H9 (cell line): ENCODE data around the gene CD81. TPM values are rescaled to one million over a fixed set of nuclear protein-coding genes. Genes with fewer than 3 reads are reported as not detected.

ENCODE experiments used
- DNase-seq: peaks from one replicate; pipeline ENCODE4 v3.0.0-alpha.2; 2017
- H2AFZ ChIP-seq: one replicate; pipeline ENCODE4 v1.6.1; 2013; ENCODE audit warnings: mild to moderate bottlenecking, low read length, control low read depth, moderate library complexity
- H2AK5ac ChIP-seq: 2 replicates; pipeline ENCODE4 v1.6.1; 2013; ENCODE audit warnings: low read length, control low read depth, mixed read lengths; ENCODE audit not compliant: insufficient read length
- H2BK120ac ChIP-seq: one replicate; pipeline ENCODE4 v1.6.1; 2013; ENCODE audit warnings: low read depth, mild to moderate bottlenecking, low read length, control low read depth, inconsistent platforms; ENCODE audit not compliant: poor library complexity, severe bottlenecking
- H2BK12ac ChIP-seq: 2 replicates; pipeline ENCODE4 v1.6.1; 2013; ENCODE audit warnings: low read length, control low read depth, mixed read lengths, low read depth; ENCODE audit not compliant: insufficient read length
- H2BK15ac ChIP-seq: 2 replicates; pipeline ENCODE4 v1.6.1; 2013; ENCODE audit warnings: low read depth, low read length, control low read depth
- H2BK20ac ChIP-seq: one replicate; pipeline ENCODE4 v1.6.1; 2013; ENCODE audit warnings: low read depth, mild to moderate bottlenecking, low read length, control low read depth, inconsistent platforms; ENCODE audit not compliant: poor library complexity, severe bottlenecking
- H2BK5ac ChIP-seq: 2 replicates; pipeline ENCODE4 v1.6.1; 2013; ENCODE audit warnings: low read length, control low read depth, mixed read lengths; ENCODE audit not compliant: insufficient read length
- H3K14ac ChIP-seq: 2 replicates; pipeline ENCODE4 v1.6.1; 2013; ENCODE audit warnings: low read length, control low read depth; ENCODE audit not compliant: insufficient read depth
- H3K18ac ChIP-seq: 2 replicates; pipeline ENCODE4 v1.6.1; 2013; ENCODE audit warnings: low read depth, mild to moderate bottlenecking, mixed read lengths, low read length, control low read depth; ENCODE audit not compliant: insufficient read length
- H3K23ac ChIP-seq: 2 replicates; pipeline ENCODE4 v1.6.1; 2013; ENCODE audit warnings: low read length, control low read depth, mixed read lengths, low read depth; ENCODE audit not compliant: insufficient read length
- H3K23me2 ChIP-seq: 2 replicates; pipeline ENCODE4 v1.6.1; 2013; ENCODE audit warnings: low read depth, mild to moderate bottlenecking, mixed read lengths, low read length, control low read depth; ENCODE audit not compliant: insufficient read length, poor library complexity, severe bottlenecking
- H3K27ac ChIP-seq: 2 replicates; pipeline ENCODE4 v1.5.1; 2013; ENCODE audit warnings: low read length, control low read depth, mixed read lengths, low read depth; ENCODE audit not compliant: insufficient read length
- H3K27me3 ChIP-seq: 2 replicates; pipeline ENCODE4 v1.6.1; 2013; ENCODE audit warnings: low read length, control low read depth, inconsistent platforms; ENCODE audit not compliant: insufficient read depth
- H3K4ac ChIP-seq: 2 replicates; pipeline ENCODE4 v1.6.1; 2013; ENCODE audit warnings: low read depth, mild to moderate bottlenecking, control low read depth, inconsistent platforms, low read length, moderate library complexity
- H3K4me1 ChIP-seq: 2 replicates; pipeline ENCODE4 v1.6.1; 2013; ENCODE audit warnings: low read length, control low read depth, inconsistent platforms; ENCODE audit not compliant: insufficient read depth
- H3K4me2 ChIP-seq: 2 replicates; pipeline ENCODE4 v1.6.1; 2013; ENCODE audit warnings: low read length, control low read depth, mixed read lengths; ENCODE audit not compliant: insufficient read length, insufficient read depth
- H3K56ac ChIP-seq: 2 replicates; pipeline ENCODE4 v1.6.1; 2013; ENCODE audit warnings: low read depth, mild to moderate bottlenecking, mixed read lengths, low read length, control low read depth; ENCODE audit not compliant: insufficient read length
- H3K79me1 ChIP-seq: 2 replicates; pipeline ENCODE4 v1.6.1; 2013; ENCODE audit warnings: low read depth, mild to moderate bottlenecking, moderate library complexity, low read length, control low read depth, inconsistent platforms; ENCODE audit not compliant: insufficient read depth, poor library complexity, severe bottlenecking
- H3K79me2 ChIP-seq: 2 replicates; pipeline ENCODE4 v1.6.1; 2013; ENCODE audit warnings: low read length, control low read depth, inconsistent platforms; ENCODE audit not compliant: insufficient read depth
- H3K9ac ChIP-seq: 2 replicates; pipeline ENCODE4 v1.6.1; 2013; ENCODE audit warnings: low read length, control low read depth, mixed read lengths; ENCODE audit not compliant: insufficient read length; ENCODE audit errors: extremely low read depth
- H3K9me3 ChIP-seq: one replicate; pipeline ENCODE4 v1.6.1; 2013; ENCODE audit warnings: low read depth, low read length, inconsistent platforms; ENCODE audit not compliant: control insufficient read depth
- H3T11ph ChIP-seq: one replicate; pipeline ENCODE4 v1.6.1; 2013; ENCODE audit warnings: mild to moderate bottlenecking, low read length, control low read depth, inconsistent platforms
- H4K20me1 ChIP-seq: one replicate; pipeline ENCODE4 v1.6.1; 2013; ENCODE audit not compliant: control insufficient read depth, insufficient read length, insufficient read depth
- H4K5ac ChIP-seq: 2 replicates; pipeline ENCODE4 v1.6.1; 2013; ENCODE audit warnings: low read depth, mild to moderate bottlenecking, mixed read lengths, low read length, control low read depth; ENCODE audit not compliant: insufficient read length
- H4K8ac ChIP-seq: replicated peaks from 2 replicates; pipeline ENCODE4 v1.6.1; 2013; ENCODE audit warnings: low read length, control low read depth, mixed read lengths, low read depth; ENCODE audit not compliant: insufficient read length
- H4K91ac ChIP-seq: 2 replicates; pipeline ENCODE4 v1.6.1; 2013; ENCODE audit warnings: low read depth, mild to moderate bottlenecking, moderate library complexity, mixed read lengths, low read length, control low read depth; ENCODE audit not compliant: insufficient read length
- H3K27ac Mint-ChIP-seq, 3 experiments: 2 replicates in 2 of 3; 3 replicates in 1 of 3; pipeline ENCODE4 v1.8.0; 2020 to 2021; ENCODE audit warnings: mixed read lengths in 3 of 3, mild to moderate bottlenecking in 1 of 3, moderate library complexity in 1 of 3
- H3K27me3 Mint-ChIP-seq: 2 replicates; pipeline ENCODE4 v1.8.0; 2021; ENCODE audit warnings: low read depth, mild to moderate bottlenecking, moderate library complexity, mixed read lengths
- H3K36me3 Mint-ChIP-seq, 3 experiments: 2 replicates in 2 of 3; 3 replicates in 1 of 3; pipeline ENCODE4 v1.8.0; 2020 to 2021; ENCODE audit warnings: low read depth in 3 of 3, mixed read lengths in 3 of 3; ENCODE audit not compliant: insufficient read depth in 1 of 3
- H3K4me1 Mint-ChIP-seq, 2 experiments: 2 replicates each; pipeline ENCODE4 v1.8.0; 2020; ENCODE audit warnings: mixed read lengths in 2 of 2
- H3K4me3 Mint-ChIP-seq, 2 experiments: 2 replicates in 1 of 2; 3 replicates in 1 of 2; pipeline ENCODE4 v1.8.0; 2020 to 2021; ENCODE audit warnings: mild to moderate bottlenecking in 2 of 2, mixed read lengths in 2 of 2, moderate library complexity in 1 of 2
- H3K9me3 Mint-ChIP-seq, 2 experiments: 2 replicates in 1 of 2; 3 replicates in 1 of 2; pipeline ENCODE4 v1.8.0; 2020; ENCODE audit warnings: mild to moderate bottlenecking in 2 of 2, mixed read lengths in 2 of 2, moderate library complexity in 1 of 2
- WGBS: extraction: QIAGEN DNeasy Blood & Tissue Kit; methylation state at CpG from one replicate; pipeline ENCODE4 v1.1.7; 2013; ENCODE audit warnings: missing lambda C conversion rate, low lambda C conversion rate, mixed read lengths; ENCODE audit not compliant: insufficient read length; ENCODE audit errors: extremely low coverage; 5-methylcytosine and 5-hydroxymethylcytosine counted together
- total RNA-seq: library from RNA; stranded (reverse); gene quantifications from 2 replicates; pipeline ENCODE4 v1.2.1, GENCODE V29; 2021
- TF ChIP-seq, protein P1 (sequence below): fragments of 200-600 bp; sonication (generic); conservative IDR thresholded peaks from 3 replicates; pipeline ENCODE4 v1.8.0; 2021; ENCODE audit warnings: antibody characterized with exemption, mild to moderate bottlenecking

Gene CD81
- total RNA-seq, 1 experiment from 2014 or later: 246 TPM

DNA sequence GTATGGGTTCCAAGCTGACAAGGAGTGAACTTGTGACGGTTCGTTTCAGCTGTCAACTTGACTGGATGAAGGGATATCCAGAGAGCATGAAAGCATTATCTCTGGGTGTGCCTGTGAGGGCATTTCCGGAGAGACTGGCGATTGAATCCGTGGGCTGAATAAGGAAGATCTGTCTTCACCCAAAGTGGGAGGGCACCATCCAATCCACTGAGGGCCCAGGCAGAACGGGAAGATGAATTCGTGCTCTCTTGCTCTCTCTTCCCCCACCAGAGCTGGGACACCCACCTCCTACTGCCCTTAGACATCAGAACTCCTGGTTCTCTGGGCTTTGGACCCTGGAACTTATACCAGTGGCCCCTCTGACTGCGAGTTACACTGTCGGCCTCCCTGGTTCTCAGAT lies 15.5 kb upstream of the CD81 start:
- Histone ChIP-seq H3K27ac (no peak overlapping the region), H4K20me1 (no peaks in the 10 kb centered on the region), H2BK120ac (no peak overlapping the region), H2BK15ac (no peak overlapping the region), H3K18ac (no peak overlapping the region), H3K4ac (no peak overlapping the region), H3K56ac (no peak overlapping the region), H3K4me1 (no peaks in the 10 kb centered on the region), H2AK5ac (no peak overlapping the region), H3K79me1 (no peaks in the 10 kb centered on the region), H2AFZ (no peak overlapping the region), H3K23ac (no peak overlapping the region), H3K79me2 (no peaks in the 10 kb centered on the region), H2BK12ac (no peak overlapping the region), H3K4me2 (no peak overlapping the region), H3K9ac (no peak overlapping the region), H4K91ac (no peak overlapping the region), H3K27me3 (no peaks in the 10 kb centered on the region), H2BK20ac (no peak overlapping the region), H2BK5ac (no peak overlapping the region), H4K5ac (no peak overlapping the region), H4K8ac (no peak overlapping the region), H3K9me3 (no peaks in the 10 kb centered on the region), H3K23me2 (no peaks in the 10 kb centered on the region), H3T11ph (no peak overlapping the region), H3K14ac (no peak overlapping the region)
- Mint-ChIP-seq H3K27ac (peak overlapping the region in 1 of 3 experiments; percentile 28; a peak in 1 of 7 replicates), H3K4me3 (no peak overlapping the region), H3K9me3 (peaks cover 3 to 5% of the 10 kb centered on the region in 2 experiments), H3K36me3 (peaks cover 2% of the 10 kb centered on the region in 3 experiments; a peak in 2 of 7 replicates), H3K4me1 (0 out of 4 replicates have a peak, but pooled peaks cover 0 to 2% of the 10 kb centered on the region in 2 experiments), H3K27me3 (peaks cover 12% of the 10 kb centered on the region)
- TF ChIP-seq, protein P1, sequence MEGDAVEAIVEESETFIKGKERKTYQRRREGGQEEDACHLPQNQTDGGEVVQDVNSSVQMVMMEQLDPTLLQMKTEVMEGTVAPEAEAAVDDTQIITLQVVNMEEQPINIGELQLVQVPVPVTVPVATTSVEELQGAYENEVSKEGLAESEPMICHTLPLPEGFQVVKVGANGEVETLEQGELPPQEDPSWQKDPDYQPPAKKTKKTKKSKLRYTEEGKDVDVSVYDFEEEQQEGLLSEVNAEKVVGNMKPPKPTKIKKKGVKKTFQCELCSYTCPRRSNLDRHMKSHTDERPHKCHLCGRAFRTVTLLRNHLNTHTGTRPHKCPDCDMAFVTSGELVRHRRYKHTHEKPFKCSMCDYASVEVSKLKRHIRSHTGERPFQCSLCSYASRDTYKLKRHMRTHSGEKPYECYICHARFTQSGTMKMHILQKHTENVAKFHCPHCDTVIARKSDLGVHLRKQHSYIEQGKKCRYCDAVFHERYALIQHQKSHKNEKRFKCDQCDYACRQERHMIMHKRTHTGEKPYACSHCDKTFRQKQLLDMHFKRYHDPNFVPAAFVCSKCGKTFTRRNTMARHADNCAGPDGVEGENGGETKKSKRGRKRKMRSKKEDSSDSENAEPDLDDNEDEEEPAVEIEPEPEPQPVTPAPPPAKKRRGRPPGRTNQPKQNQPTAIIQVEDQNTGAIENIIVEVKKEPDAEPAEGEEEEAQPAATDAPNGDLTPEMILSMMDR: no peak
- no CpG with 5 or more reads among the region's 9 CpGs for WGBS
- DNase-seq: no peak
